ENCODE data around the gene VRK3.

The VRK3 gene

DNA sequence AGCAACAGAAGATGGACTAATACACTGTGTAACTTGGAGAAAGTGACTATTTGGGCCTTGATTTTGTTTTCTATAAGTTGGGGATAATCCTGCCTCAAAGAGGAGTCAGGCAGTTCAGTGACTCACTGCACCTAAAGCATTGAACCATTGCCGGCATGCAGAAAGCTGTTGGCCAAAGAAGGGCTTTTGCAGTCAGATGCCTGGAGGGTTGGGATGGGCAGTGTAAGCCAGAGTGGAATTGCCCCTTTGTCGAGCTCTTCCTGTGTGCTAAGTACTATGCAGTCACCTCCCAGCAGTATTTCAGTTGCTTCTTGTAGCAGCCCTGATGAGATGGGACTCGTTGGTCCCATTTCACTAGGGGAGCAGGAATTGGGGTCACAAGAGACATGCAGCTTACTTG, 11.7 kb upstream of the VRK3 start:
- in situ Hi-C loops (cut with HindIII; ENCODE audit: low sequenced_read_pairs): no loop called here
- H3K4me3 ChIP-seq (ENCODE audit: low read depth, low read length): no peak overlapping the region
- TF ChIP-seq, protein P1, sequence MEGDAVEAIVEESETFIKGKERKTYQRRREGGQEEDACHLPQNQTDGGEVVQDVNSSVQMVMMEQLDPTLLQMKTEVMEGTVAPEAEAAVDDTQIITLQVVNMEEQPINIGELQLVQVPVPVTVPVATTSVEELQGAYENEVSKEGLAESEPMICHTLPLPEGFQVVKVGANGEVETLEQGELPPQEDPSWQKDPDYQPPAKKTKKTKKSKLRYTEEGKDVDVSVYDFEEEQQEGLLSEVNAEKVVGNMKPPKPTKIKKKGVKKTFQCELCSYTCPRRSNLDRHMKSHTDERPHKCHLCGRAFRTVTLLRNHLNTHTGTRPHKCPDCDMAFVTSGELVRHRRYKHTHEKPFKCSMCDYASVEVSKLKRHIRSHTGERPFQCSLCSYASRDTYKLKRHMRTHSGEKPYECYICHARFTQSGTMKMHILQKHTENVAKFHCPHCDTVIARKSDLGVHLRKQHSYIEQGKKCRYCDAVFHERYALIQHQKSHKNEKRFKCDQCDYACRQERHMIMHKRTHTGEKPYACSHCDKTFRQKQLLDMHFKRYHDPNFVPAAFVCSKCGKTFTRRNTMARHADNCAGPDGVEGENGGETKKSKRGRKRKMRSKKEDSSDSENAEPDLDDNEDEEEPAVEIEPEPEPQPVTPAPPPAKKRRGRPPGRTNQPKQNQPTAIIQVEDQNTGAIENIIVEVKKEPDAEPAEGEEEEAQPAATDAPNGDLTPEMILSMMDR (IDR thresholded peaks at IDR 0.05; ENCODE audit: low read depth, low read length, missing control alignments): no peak
- DNase-seq (ENCODE audit: low read depth): no peak

GRCh38 chr19:50030937-50031336, 5.8 kb upstream of the VRK3 start:
- TF ChIP-seq, protein P1 (IDR thresholded peaks at IDR 0.05; ENCODE audit: low read depth, low read length, missing control alignments): no peak
- H3K4me3 ChIP-seq (ENCODE audit: low read depth, low read length): no peak overlapping the region
- DNase-seq (ENCODE audit: low read depth): no peak
- in situ Hi-C loops (cut with HindIII; ENCODE audit: low sequenced_read_pairs): no loop called here

DNA sequence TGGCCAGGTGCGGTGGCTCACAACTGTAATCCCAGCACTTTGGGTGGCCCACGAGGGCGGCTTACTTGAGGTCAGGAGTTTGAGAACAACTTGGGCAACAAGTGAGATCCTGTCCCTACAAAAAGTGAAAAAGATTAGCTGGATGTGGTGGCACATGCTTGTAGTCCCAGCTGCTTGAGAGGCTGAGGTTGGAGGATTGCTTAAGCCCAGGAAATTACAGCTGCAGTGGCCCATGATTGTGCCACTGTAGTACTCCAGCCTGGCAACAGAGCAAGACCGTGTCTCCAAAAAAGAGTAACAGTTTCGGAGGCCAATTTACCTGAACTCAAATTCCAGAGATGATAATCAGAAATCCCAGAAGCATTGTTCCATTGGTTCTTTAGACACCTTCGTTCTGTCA, 5.1 kb upstream of the VRK3 start:
- TF ChIP-seq, protein P1 (IDR thresholded peaks at IDR 0.05; ENCODE audit: low read depth, low read length, missing control alignments): no peak
- DNase-seq (ENCODE audit: low read depth): no peak
- no peak overlapping the region for H3K4me3 ChIP-seq (ENCODE audit: low read depth, low read length)
- in situ Hi-C loops (cut with HindIII; ENCODE audit: low sequenced_read_pairs): no loop called here

- DNase-seq (ENCODE audit: low read depth): no peak
- TF ChIP-seq, protein P1 (IDR thresholded peaks at IDR 0.05; ENCODE audit: low read depth, low read length, missing control alignments): no peak
- peak overlapping the region; percentile 94 for H3K4me3 ChIP-seq (ENCODE audit: low read depth, low read length)
- in situ Hi-C loops (cut with HindIII; ENCODE audit: low sequenced_read_pairs): no loop called here
Observed at GRCh38 chr19:50026550-50026906, 1.4 kb upstream of the VRK3 start.

DNA sequence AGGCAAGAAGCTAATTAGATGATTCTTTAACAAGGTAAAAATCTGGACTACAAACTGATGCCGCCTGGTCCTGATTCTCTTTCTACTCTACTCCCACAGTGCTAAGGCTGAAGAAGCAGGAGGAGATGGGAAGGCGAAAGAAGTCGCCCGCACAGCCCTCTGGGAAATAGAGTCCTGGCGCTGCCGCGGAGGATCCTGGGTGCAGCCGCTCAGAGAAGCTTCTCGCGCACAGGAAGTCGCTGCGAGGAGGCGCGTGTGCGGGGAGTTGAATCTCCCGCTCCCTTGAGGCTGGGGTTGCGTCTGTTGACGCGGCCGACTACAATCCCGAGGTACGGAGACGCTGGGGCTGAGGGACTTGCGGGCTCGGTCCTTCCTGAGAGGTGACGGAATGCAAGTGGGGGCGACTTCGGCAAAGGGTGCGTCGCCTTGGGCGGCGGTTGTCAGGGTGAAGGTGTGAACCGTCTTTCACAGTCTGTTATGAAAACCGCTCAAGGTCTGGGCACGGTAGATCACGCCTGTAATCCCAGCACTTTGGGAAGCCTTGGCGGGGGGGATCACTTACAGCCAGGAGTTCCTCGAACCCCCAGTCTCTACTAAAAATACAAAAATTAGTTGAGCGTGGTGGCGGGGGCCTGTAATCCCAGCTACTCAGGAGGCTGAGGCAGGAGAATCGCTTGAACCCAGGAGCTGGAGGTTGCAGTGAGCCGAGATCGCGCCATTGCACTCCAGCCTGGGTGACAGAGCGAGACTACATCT, 800 bp upstream of the VRK3 start, which contains the start of gene ZNF473:
Gene ZNF473, plus strand, starts transcription at position 212 of the 756 bp plus-strand sequence. CDS start 5,078 bp downstream, outside the sequence.
- TF ChIP-seq, protein P1 (IDR thresholded peaks at IDR 0.05; ENCODE audit: low read depth, low read length, missing control alignments): no peak
- peak; percentile 85 for DNase-seq (ENCODE audit: low read depth)
- peak within 1 kb of the TSS; percentile 94 for H3K4me3 ChIP-seq (ENCODE audit: low read depth, low read length)
- in situ Hi-C loops (cut with HindIII; ENCODE audit: low sequenced_read_pairs): no loop called here

DNA sequence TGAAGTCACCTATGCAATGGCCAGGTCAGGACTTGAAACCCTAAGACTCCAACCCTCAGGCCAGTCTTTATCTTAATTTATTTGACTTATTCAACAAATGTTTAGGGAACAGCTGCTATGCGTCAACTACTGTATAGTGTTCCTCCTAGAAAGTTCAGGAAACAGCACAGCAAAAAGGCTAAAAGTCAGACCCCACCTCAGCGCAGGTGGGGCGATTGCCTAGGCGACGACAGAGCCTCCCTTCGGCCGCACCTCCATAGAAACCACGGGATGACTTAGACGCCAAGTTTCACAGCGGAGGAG, 502 bp downstream of the VRK3 start:
- DNase-seq (ENCODE audit: low read depth): no peak
- TF ChIP-seq, protein P1 (IDR thresholded peaks at IDR 0.05; ENCODE audit: low read depth, low read length, missing control alignments): no peak
- in situ Hi-C loops (cut with HindIII; ENCODE audit: low sequenced_read_pairs): no loop called here
- H3K4me3 ChIP-seq (ENCODE audit: low read depth, low read length): peak overlapping the region; percentile 94
